ENCODE results near the gene LDB2.

DNA sequence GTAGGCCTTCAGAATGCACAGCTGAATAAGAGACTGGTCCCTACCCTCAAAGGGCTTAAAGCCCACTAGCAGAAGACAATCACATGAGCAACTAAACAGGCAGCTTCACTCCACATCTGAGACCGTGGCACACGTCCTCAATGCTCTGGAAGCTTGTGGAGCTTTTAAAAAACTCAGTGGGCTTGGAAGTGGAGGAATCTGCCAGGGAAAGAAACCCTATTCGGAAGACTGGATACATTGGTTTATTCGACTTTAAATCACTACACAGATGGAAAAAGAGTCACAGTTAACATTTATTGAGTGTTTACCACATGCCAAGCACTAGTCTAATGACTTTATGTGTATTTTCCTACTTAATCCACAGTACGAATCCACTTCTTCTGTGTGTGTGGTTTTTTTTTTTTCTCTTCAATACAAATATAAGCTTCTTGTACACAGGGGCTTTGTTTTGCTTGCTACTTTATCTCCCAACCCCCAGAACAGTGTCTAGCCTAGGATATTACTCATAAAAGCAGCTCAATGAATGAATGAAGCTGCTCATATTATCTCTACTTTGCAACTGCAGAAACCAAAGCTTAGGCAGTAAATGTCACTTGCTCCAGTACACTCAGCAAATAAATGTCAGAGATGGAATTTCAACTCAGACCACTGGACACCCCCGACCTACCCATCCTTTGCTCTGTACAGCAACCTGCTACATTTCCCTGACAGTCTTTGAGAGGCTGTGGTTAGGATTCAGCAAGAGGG, 137.7 kb downstream of the LDB2 start:
- TF ChIP-seq EZH2 (IDR thresholded peaks at IDR 0.05; ENCODE audit: borderline replicate concordance, insufficient read depth, low read depth, low read length, poor library complexity, severe bottlenecking) = no peak
- TF ChIP-seq, protein P1, sequence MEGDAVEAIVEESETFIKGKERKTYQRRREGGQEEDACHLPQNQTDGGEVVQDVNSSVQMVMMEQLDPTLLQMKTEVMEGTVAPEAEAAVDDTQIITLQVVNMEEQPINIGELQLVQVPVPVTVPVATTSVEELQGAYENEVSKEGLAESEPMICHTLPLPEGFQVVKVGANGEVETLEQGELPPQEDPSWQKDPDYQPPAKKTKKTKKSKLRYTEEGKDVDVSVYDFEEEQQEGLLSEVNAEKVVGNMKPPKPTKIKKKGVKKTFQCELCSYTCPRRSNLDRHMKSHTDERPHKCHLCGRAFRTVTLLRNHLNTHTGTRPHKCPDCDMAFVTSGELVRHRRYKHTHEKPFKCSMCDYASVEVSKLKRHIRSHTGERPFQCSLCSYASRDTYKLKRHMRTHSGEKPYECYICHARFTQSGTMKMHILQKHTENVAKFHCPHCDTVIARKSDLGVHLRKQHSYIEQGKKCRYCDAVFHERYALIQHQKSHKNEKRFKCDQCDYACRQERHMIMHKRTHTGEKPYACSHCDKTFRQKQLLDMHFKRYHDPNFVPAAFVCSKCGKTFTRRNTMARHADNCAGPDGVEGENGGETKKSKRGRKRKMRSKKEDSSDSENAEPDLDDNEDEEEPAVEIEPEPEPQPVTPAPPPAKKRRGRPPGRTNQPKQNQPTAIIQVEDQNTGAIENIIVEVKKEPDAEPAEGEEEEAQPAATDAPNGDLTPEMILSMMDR (IDR thresholded peaks at IDR 0.05) = no peak
